CD8-positive, alpha-beta memory T cell (primary cell): Measurements from ENCODE around the gene CSF3. TPM values are rescaled to one million over a fixed set of nuclear protein-coding genes. Genes with fewer than 3 reads are reported as not detected.

Experiments used
- CTCF ChIA-PET: fragments of 350-600 bp; sonication (Branson Sonifier 250); formaldehyde crosslinking; loops from one replicate; lab custom pipeline; 2021; ENCODE audit warnings: antibody characterized with exemption; lab: Charles Lee
- POLR2A ChIA-PET: fragments of 350-600 bp; sonication (Branson Sonifier 250); formaldehyde crosslinking; loops from one replicate; lab custom pipeline; 2021; ENCODE audit warnings: antibody characterized with exemption; lab: Charles Lee
- DNase-seq, 5 donors: peaks; one replicate each; pipeline versions ENCODE4 v3.0.0 to v3.0.0-alpha.2; 2020 to 2022; ENCODE audit warnings: mixed read lengths in 1 of 5
- H3K27ac ChIP-seq: one replicate; pipeline ENCODE4 v1.7.0; 2013; ENCODE audit warnings: low read depth, mild to moderate bottlenecking, low read length, moderate library complexity
- H3K27me3 ChIP-seq: 2 replicates; pipeline ENCODE4 v1.7.0; 2013; ENCODE audit warnings: low read length, mild to moderate bottlenecking; ENCODE audit not compliant: insufficient read depth, poor library complexity, severe bottlenecking
- H3K36me3 ChIP-seq: 2 replicates; pipeline ENCODE4 v1.7.0; 2013; ENCODE audit warnings: mild to moderate bottlenecking, low read length, moderate library complexity; ENCODE audit not compliant: insufficient read depth
- H3K4me1 ChIP-seq: 2 replicates; pipeline ENCODE4 v1.7.0; 2013; ENCODE audit warnings: mild to moderate bottlenecking, low read length, moderate library complexity; ENCODE audit not compliant: insufficient read depth
- H3K4me3 ChIP-seq: 2 replicates; pipeline ENCODE4 v1.7.0; 2013; ENCODE audit warnings: mild to moderate bottlenecking, low read length
- H3K9me3 ChIP-seq: 2 replicates; pipeline ENCODE4 v1.7.0; 2013; ENCODE audit warnings: mild to moderate bottlenecking, low read length
- H3K27ac Mint-ChIP-seq, 8 donors: one replicate each; pipeline ENCODE4 v1.8.0; 2020 to 2021; ENCODE audit warnings: mixed read lengths in 8 of 8, mild to moderate bottlenecking in 6 of 8, inconsistent platforms in 3 of 8, moderate library complexity in 3 of 8
- H3K27me3 Mint-ChIP-seq, 2 donors: one replicate each; pipeline ENCODE4 v1.8.0; 2020 to 2021; ENCODE audit warnings: mixed read lengths in 2 of 2, mild to moderate bottlenecking in 1 of 2, moderate library complexity in 1 of 2
- H3K36me3 Mint-ChIP-seq, 3 donors: one replicate each; pipeline ENCODE4 v1.8.0; 2020 to 2021; ENCODE audit warnings: mixed read lengths in 3 of 3, inconsistent platforms in 1 of 3, mild to moderate bottlenecking in 1 of 3
- H3K4me1 Mint-ChIP-seq, 3 donors: one replicate each; pipeline ENCODE4 v1.8.0; 2020 to 2021; ENCODE audit warnings: mixed read lengths in 3 of 3, inconsistent platforms in 1 of 3, mild to moderate bottlenecking in 1 of 3
- H3K4me3 Mint-ChIP-seq, 7 donors: one replicate each; pipeline ENCODE4 v1.8.0; 2020 to 2021; ENCODE audit warnings: mixed read lengths in 7 of 7, mild to moderate bottlenecking in 6 of 7, moderate library complexity in 4 of 7, inconsistent platforms in 2 of 7
- H3K9me3 Mint-ChIP-seq, 5 donors: one replicate each; pipeline ENCODE4 v1.8.0; 2020 to 2022; ENCODE audit warnings: mixed read lengths in 5 of 5, mild to moderate bottlenecking in 3 of 5, moderate library complexity in 2 of 5, inconsistent platforms in 1 of 5
- polyA plus RNA-seq: library from polyadenylated mRNA; unstranded; fragments of 300-500 nt; fragmentation: Illumina TruSeq; gene quantifications from one replicate; pipeline ENCODE4 v1.2.3, GENCODE V29; 2021
- total RNA-seq, 2 experiments: library from RNA; stranded (reverse); gene quantifications; one replicate each; pipeline ENCODE4 v1.2.3, GENCODE V29; 2021

CSF3 gene
- total and polyA plus RNA-seq, 3 experiments from 2014 or later: not detected

GRCh38 chr17:40025991-40026815 is 11.0 kb downstream of the CSF3 start:
- Histone ChIP-seq H3K4me1 (peaks cover 19% of the 10 kb centered on the region), H3K36me3 (peaks cover 30% of the 10 kb centered on the region), H3K4me3 (no peak overlapping the region), H3K9me3 (no peaks in the 10 kb centered on the region), H3K27ac (no peak overlapping the region), H3K27me3 (no peaks in the 10 kb centered on the region)
- Mint-ChIP-seq H3K27ac (peak overlapping the region in 6 of 8 donors; percentile 15 to 83 (median 59)), H3K36me3 (peaks cover 4 to 79% (median 15%) of the 10 kb centered on the region in 3 donors), H3K4me3 (peak overlapping the region in 4 of 7 donors; percentile 1 to 52 (median 22)), H3K27me3 (no peaks in the 10 kb centered on the region), H3K4me1 (peaks cover 20 to 22% (median 21%) of the 10 kb centered on the region in 3 donors), H3K9me3 (no peaks in the 10 kb centered on the region)
- ChIA-PET POLR2A (interaction anchor here (1.4 kb wide), 1 partner anchor 9 kb away, joined by 3 read pairs; no protein-coding TSS in a partner anchor), CTCF (interaction anchor here (0.7 to 5.1 kb wide), 23 partner anchors 8 to 478 kb away, joined by 3 to 63 read pairs (median 3); partner anchors contain the start of genes CSF3 and MED24)
- DNase-seq: peak in 3 of 5 donors; percentile 12 to 45 (median 14)

GRCh38 chr17:40026816-40027613 is 11.8 kb downstream of the CSF3 start:
- Mint-ChIP-seq H3K36me3 (peaks cover 4 to 79% (median 12%) of the 10 kb centered on the region in 3 donors), H3K27me3 (no peaks in the 10 kb centered on the region), H3K9me3 (no peaks in the 10 kb centered on the region), H3K4me1 (peaks cover 20 to 22% (median 21%) of the 10 kb centered on the region in 3 donors), H3K4me3 (no peak overlapping the region), H3K27ac (peak overlapping the region in 3 of 8 donors; percentile 15 to 86 (median 23))
- H3K27me3 ChIP-seq: no peaks in the 10 kb centered on the region
- POLR2A ChIA-PET: interaction anchor here (1.4 kb wide), 1 partner anchor 10 kb away, joined by 3 read pairs; no protein-coding TSS in a partner anchor
- H3K9me3 ChIP-seq: no peaks in the 10 kb centered on the region
- peak; percentile 63 to 83 (median 72) for DNase-seq
- CTCF ChIA-PET: interaction anchor here (0.7 to 5.1 kb wide), 32 partner anchors 9 to 479 kb away, joined by 3 to 63 read pairs (median 3); partner anchors contain the start of genes CSF3 and MED24
- H3K27ac ChIP-seq: no peak overlapping the region
- peaks cover 38% of the 10 kb centered on the region for H3K36me3 ChIP-seq
- H3K4me1 ChIP-seq: peaks cover 19% of the 10 kb centered on the region
- H3K4me3 ChIP-seq: no peak overlapping the region

- DNase-seq: no peak
- ChIA-PET POLR2A (no interaction called here), CTCF (interaction anchor here (0.8 to 5.1 kb wide), 16 partner anchors 9 to 174 kb away, joined by 3 to 63 read pairs (median 4); partner anchors contain the start of gene CSF3)
- Histone ChIP-seq H3K4me1 (peaks cover 19% of the 10 kb centered on the region), H3K4me3 (no peak overlapping the region), H3K9me3 (no peaks in the 10 kb centered on the region), H3K27me3 (no peaks in the 10 kb centered on the region), H3K36me3 (peaks cover 44% of the 10 kb centered on the region), H3K27ac (no peak overlapping the region)
- H3K27me3 Mint-ChIP-seq: no peaks in the 10 kb centered on the region
- no peak overlapping the region for H3K27ac Mint-ChIP-seq
- H3K4me1 Mint-ChIP-seq: peaks cover 20 to 22% (median 21%) of the 10 kb centered on the region in 3 donors
- no peaks in the 10 kb centered on the region for H3K9me3 Mint-ChIP-seq
- H3K36me3 Mint-ChIP-seq: peaks cover 4 to 79% (median 15%) of the 10 kb centered on the region in 3 donors
- no peak overlapping the region for H3K4me3 Mint-ChIP-seq
Observed at GRCh38 chr17:40027614-40028012, 12.4 kb downstream of the CSF3 start.

- CTCF ChIA-PET: interaction anchor here (1.3 to 5.1 kb wide), 6 partner anchors 14 to 163 kb away, joined by 3 to 63 read pairs (median 4); partner anchors contain the start of gene CSF3
- Histone ChIP-seq H3K4me3 (no peak overlapping the region), H3K27me3 (no peaks in the 10 kb centered on the region), H3K4me1 (peaks cover 19% of the 10 kb centered on the region), H3K27ac (no peak overlapping the region), H3K36me3 (peaks cover 46% of the 10 kb centered on the region), H3K9me3 (no peaks in the 10 kb centered on the region)
- no peak overlapping the region for H3K4me3 Mint-ChIP-seq
- H3K9me3 Mint-ChIP-seq: no peaks in the 10 kb centered on the region
- peak overlapping the region in 2 of 8 donors; percentile 23 to 47 for H3K27ac Mint-ChIP-seq
- no peaks in the 10 kb centered on the region for H3K27me3 Mint-ChIP-seq
- DNase-seq: no peak
- peaks cover 4 to 79% (median 15%) of the 10 kb centered on the region in 3 donors for H3K36me3 Mint-ChIP-seq
- peaks cover 20 to 22% (median 21%) of the 10 kb centered on the region in 3 donors for H3K4me1 Mint-ChIP-seq
- POLR2A ChIA-PET: interaction anchor here (0.6 kb wide), 1 partner anchor 299 kb away, joined by 4 read pairs; no protein-coding TSS in a partner anchor
Observed at GRCh38 chr17:40028595-40028994, 13.4 kb downstream of the CSF3 start.

- no peaks in the 10 kb centered on the region for H3K27me3 Mint-ChIP-seq
- no peak overlapping the region for H3K4me3 ChIP-seq
- H3K9me3 Mint-ChIP-seq: no peaks in the 10 kb centered on the region
- no peaks in the 10 kb centered on the region for H3K27me3 ChIP-seq
- H3K4me1 Mint-ChIP-seq: peaks cover 5 to 6% (median 5%) of the 10 kb centered on the region in 3 donors
- CTCF ChIA-PET: no interaction called here
- peaks cover 3% of the 10 kb centered on the region for H3K4me1 ChIP-seq
- no peak overlapping the region for H3K4me3 Mint-ChIP-seq
- no peak for DNase-seq
- POLR2A ChIA-PET: no interaction called here
- H3K27ac Mint-ChIP-seq: peak overlapping the region in 1 of 8 donors; percentile 54
- H3K36me3 Mint-ChIP-seq: peaks cover 10 to 84% (median 12%) of the 10 kb centered on the region in 3 donors
- no peak overlapping the region for H3K27ac ChIP-seq
- no peaks in the 10 kb centered on the region for H3K9me3 ChIP-seq
- peaks cover 60% of the 10 kb centered on the region for H3K36me3 ChIP-seq
Observed at GRCh38 chr17:40031706-40032105, 16.5 kb downstream of the CSF3 start.

- ChIA-PET POLR2A (no interaction called here), CTCF (no interaction called here)
- no peak overlapping the region for H3K4me3 Mint-ChIP-seq
- Histone ChIP-seq H3K4me3 (no peak overlapping the region), H3K27me3 (no peaks in the 10 kb centered on the region), H3K27ac (no peak overlapping the region), H3K9me3 (no peaks in the 10 kb centered on the region), H3K4me1 (no peaks in the 10 kb centered on the region), H3K36me3 (peaks cover 60% of the 10 kb centered on the region)
- H3K27ac Mint-ChIP-seq: no peak overlapping the region
- H3K27me3 Mint-ChIP-seq: no peaks in the 10 kb centered on the region
- no peaks in the 10 kb centered on the region for H3K9me3 Mint-ChIP-seq
- no peaks in the 10 kb centered on the region for H3K4me1 Mint-ChIP-seq
- H3K36me3 Mint-ChIP-seq: peaks cover 10 to 83% (median 12%) of the 10 kb centered on the region in 3 donors
- no peak for DNase-seq
Observed at GRCh38 chr17:40032322-40033320, 17.4 kb downstream of the CSF3 start.

- no peaks in the 10 kb centered on the region for H3K9me3 ChIP-seq
- no peaks in the 10 kb centered on the region for H3K27me3 ChIP-seq
- H3K36me3 ChIP-seq: peaks cover 60% of the 10 kb centered on the region
- H3K27ac ChIP-seq: no peak overlapping the region
- H3K9me3 Mint-ChIP-seq: no peaks in the 10 kb centered on the region
- H3K4me1 Mint-ChIP-seq: no peaks in the 10 kb centered on the region
- no peak overlapping the region for H3K27ac Mint-ChIP-seq
- H3K4me3 Mint-ChIP-seq: no peak overlapping the region
- ChIA-PET CTCF (no interaction called here), POLR2A (no interaction called here)
- no peaks in the 10 kb centered on the region for H3K27me3 Mint-ChIP-seq
- DNase-seq: no peak
- H3K4me3 ChIP-seq: no peak overlapping the region
- H3K4me1 ChIP-seq: no peaks in the 10 kb centered on the region
- H3K36me3 Mint-ChIP-seq: peaks cover 10 to 79% (median 12%) of the 10 kb centered on the region in 3 donors
Observed at GRCh38 chr17:40033339-40033738, 18.1 kb downstream of the CSF3 start.
